Ascending aorta (tissue), 2 donors: ENCODE results near the gene POU3F3. TPM values are rescaled to one million over a fixed set of nuclear protein-coding genes. Genes with fewer than 3 reads are reported as not detected.

Experiments
- DNase-seq, 2 donors: peaks; one replicate each; pipeline ENCODE4 v3.0.0-alpha.2; 2019; ENCODE audit warnings: low spot score in 2 of 2
- H3K27ac ChIP-seq, 2 donors: fragments of 200-600 bp; sonication (generic); one replicate each; pipeline ENCODE4 v1.5.1; 2016 to 2017; ENCODE audit warnings: mild to moderate bottlenecking in 1 of 2
- H3K27me3 ChIP-seq: fragments of 200-600 bp; sonication (generic); one replicate; pipeline ENCODE4 v1.5.1; 2017
- H3K36me3 ChIP-seq, 2 donors: fragments of 200-600 bp; sonication (generic); one replicate each; pipeline ENCODE4 v1.5.1; 2016
- H3K4me1 ChIP-seq, 2 donors: fragments of 200-600 bp; sonication (generic); one replicate each; pipeline ENCODE4 v1.5.1; 2016 to 2017; ENCODE audit warnings: mild to moderate bottlenecking in 1 of 2
- H3K4me3 ChIP-seq, 2 donors: fragments of 200-600 bp; sonication (generic); one replicate each; pipeline ENCODE4 v1.5.1; 2016 to 2017; ENCODE audit warnings: mild to moderate bottlenecking in 1 of 2
- H3K9me3 ChIP-seq, 2 donors: fragments of 200-600 bp; sonication (generic); one replicate each; pipeline ENCODE4 v1.5.1; 2016
- CTCF ChIP-seq, 3 experiments: fragments of 200-600 bp in 2 of 3; fragments of 450-650 bp in 1 of 3; sonication (generic) in 2 of 3; IDR thresholded peaks; one replicate each; pipeline ENCODE4 v1.5.1; 2016 to 2019; ENCODE audit warnings: antibody characterized with exemption in 3 of 3, mild to moderate bottlenecking in 1 of 3, moderate library complexity in 1 of 3
- intact Hi-C: fragments of 100-400 bp; cut with DNase I; formaldehyde crosslinking; loops from one replicate; pipeline ENCODE4 v1.15.1; 2023
- total RNA-seq: library from RNA; depleted of rRNA; stranded (reverse); fragments of >200 nt; gene quantifications from one replicate; pipeline ENCODE4 v1.1.0, GENCODE V29; 2016

POU3F3 gene
- total RNA-seq, 1 donor from 2014 or later, result 0.21 TPM

DNA sequence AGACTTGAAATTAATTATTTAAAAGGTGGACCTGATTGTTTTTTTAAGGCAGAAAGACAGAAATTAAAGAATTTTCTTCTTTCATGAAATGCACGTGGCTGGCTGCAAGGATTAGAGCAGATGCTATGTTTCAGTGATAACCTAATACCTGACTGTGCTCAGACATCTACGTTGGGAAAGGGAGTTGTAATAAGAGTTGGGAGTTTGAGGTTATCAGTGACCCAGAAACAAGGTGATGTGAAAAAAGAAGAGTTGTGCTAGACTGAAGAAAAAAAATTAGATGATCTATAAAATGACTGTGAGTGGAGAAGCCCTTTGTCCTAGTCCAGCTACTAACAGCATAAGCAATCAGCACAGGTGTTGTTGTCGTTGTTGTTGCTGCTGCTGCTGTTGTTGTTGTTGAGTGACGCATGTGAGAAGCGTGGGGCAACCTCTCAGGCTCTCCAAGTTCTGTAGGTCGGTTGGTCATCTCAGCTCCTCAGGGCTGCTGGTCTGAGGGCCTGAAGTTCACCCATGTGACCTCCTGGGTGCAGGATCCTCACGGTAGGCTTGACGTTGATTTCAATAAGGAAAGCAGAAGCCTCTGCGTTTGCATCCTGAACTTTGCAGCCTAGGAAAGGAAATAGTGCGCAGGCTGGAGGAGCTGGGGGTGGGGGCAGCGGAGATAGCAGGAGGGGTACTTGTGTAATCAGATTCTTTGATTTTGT lies 7.6 kb downstream of the POU3F3 start:
- TF ChIP-seq CTCF (IDR thresholded peaks at IDR 0.05), result no peak
- no peak overlapping the region for H3K27ac ChIP-seq
- H3K36me3 ChIP-seq, result no peaks in the 10 kb centered on the region
- DNase-seq, result no peak
- H3K9me3 ChIP-seq, result no peaks in the 10 kb centered on the region
- intact Hi-C loops, result no loop called here
- H3K27me3 ChIP-seq, result peaks cover 15% of the 10 kb centered on the region
- no peaks in the 10 kb centered on the region for H3K4me1 ChIP-seq
- H3K4me3 ChIP-seq, result peak overlapping the region in 1 of 2 donors; percentile 32

GRCh38 chr2:104862058-104862941 lies 8.4 kb downstream of the POU3F3 start:
- DNase-seq, result no peak
- intact Hi-C loops, result no loop called here
- no peak for TF ChIP-seq CTCF (IDR thresholded peaks at IDR 0.05)
- no peaks in the 10 kb centered on the region for H3K9me3 ChIP-seq
- peaks cover 10% of the 10 kb centered on the region for H3K27me3 ChIP-seq
- H3K4me3 ChIP-seq, result peak overlapping the region; percentile 2 to 32
- H3K27ac ChIP-seq, result no peak overlapping the region
- no peaks in the 10 kb centered on the region for H3K36me3 ChIP-seq
- no peaks in the 10 kb centered on the region for H3K4me1 ChIP-seq

- Histone ChIP-seq H3K9me3 (no peaks in the 10 kb centered on the region), H3K27ac (no peak overlapping the region), H3K27me3 (peaks cover 5% of the 10 kb centered on the region), H3K4me3 (no peak overlapping the region), H3K36me3 (no peaks in the 10 kb centered on the region), H3K4me1 (no peaks in the 10 kb centered on the region)
- no peak for DNase-seq
- TF ChIP-seq CTCF (IDR thresholded peaks at IDR 0.05), result no peak
- intact Hi-C loops, result no loop called here
Measured at GRCh38 chr2:104863146-104863467, 9.2 kb downstream of the POU3F3 start.

DNA sequence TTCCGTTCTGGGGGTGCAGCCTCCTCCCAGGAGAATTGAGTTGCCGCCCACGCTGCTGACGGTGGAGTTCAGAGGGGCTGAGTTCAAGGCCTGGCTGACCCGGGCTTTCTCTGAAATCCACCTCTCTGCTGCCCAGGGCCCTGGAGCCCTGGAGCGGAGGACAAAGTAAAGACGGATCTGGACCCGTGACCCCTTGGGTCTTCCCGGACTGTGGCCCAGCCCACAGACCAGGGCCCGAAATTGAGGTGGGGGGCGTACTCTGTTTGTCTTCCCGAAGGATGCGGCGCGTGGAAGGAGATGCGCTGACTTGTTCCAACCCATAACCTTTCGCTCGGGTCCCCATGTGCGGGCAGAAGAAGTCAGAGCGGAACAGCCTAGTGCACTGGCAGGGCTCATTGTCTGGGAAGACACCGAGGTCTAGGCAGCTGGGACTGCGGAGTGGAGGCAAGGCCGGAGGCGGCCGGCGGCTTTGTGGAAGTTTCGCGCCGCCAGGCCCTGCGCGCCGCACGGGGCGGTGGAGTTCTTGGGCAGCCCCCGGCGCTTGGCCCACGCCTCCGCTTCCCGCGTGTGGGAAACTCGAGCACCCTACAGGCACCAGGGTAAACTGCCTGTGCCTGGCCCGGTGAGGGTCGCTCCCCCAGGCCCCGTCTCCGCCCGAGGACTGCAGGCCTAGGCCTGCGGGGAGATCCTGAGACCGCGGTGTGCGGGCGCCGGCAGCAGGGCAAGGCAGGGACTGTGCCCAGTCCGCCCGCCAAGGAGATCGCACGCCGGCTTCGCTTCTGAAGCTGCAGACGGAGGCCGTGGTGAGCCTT lies 9.8 kb downstream of the POU3F3 start:
- Histone ChIP-seq H3K36me3 (no peaks in the 10 kb centered on the region), H3K4me1 (no peaks in the 10 kb centered on the region), H3K27ac (no peak overlapping the region), H3K4me3 (no peak overlapping the region), H3K27me3 (peaks cover 4% of the 10 kb centered on the region), H3K9me3 (no peaks in the 10 kb centered on the region)
- intact Hi-C loops, result no loop called here
- TF ChIP-seq CTCF (IDR thresholded peaks at IDR 0.05), result no peak
- no peak for DNase-seq

DNA sequence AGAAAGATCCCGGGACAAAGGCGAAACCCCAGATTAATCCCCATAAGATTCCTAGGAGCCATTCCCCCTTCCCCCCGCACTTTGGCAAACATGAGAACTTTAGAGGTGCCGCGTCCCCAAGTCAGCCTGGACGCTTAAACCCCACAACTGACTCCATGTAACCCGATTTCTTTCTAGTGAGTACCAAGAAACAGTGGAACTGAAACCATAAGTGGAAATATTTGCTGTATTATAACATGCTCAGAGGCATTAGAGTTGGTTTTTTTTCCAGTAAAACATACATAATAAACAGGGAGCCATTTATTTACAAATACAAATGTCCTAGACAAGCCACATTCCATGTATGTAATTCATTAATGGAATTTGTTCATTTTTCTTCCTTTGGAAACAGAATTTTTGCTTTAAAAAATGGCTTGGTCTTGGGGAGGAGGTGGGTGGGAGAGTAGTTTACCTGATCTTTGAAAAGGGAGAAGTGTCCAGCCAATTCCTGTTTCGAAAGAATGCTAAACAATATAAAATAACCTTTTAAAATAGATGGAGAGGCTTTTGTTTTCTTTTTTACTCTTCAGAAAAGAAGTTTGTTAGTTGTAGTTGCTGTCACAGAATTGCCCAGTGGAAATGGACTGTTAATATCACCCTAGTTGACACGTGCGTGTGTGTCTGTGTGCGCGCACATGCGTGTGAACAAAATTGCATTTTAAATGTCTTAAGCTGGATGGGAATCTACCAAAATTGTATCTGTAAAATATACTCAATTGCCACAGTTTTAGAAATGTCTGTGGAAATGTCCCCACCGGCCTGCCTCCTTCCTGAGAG lies 10.6 kb downstream of the POU3F3 start:
- Histone ChIP-seq H3K4me1 (no peaks in the 10 kb centered on the region), H3K27me3 (peaks cover 3% of the 10 kb centered on the region), H3K9me3 (no peaks in the 10 kb centered on the region), H3K4me3 (no peak overlapping the region), H3K27ac (no peak overlapping the region), H3K36me3 (no peaks in the 10 kb centered on the region)
- intact Hi-C loops, result no loop called here
- no peak for TF ChIP-seq CTCF (IDR thresholded peaks at IDR 0.05)
- no peak for DNase-seq
